Peyer's patch (tissue), 4 donors: ENCODE measurements around the gene HTR3A.

ENCODE experiments used
- CTCF ChIP-seq, 6 experiments: fragments of 450-650 bp in 4 of 6; fragments of 200-600 bp in 2 of 6; sonication (generic) in 1 of 6; IDR thresholded peaks; one replicate each; pipeline ENCODE4 v1.5.1; 2017 to 2019; ENCODE audit warnings: antibody characterized with exemption in 6 of 6, mild to moderate bottlenecking in 3 of 6, moderate library complexity in 1 of 6
- POLR2A ChIP-seq, 2 donors: fragments of 450-650 bp; IDR thresholded peaks; one replicate each; pipeline ENCODE4 v1.5.1; 2017; ENCODE audit warnings: antibody characterized with exemption in 2 of 2, mild to moderate bottlenecking in 2 of 2, moderate library complexity in 2 of 2

- TF ChIP-seq CTCF (IDR thresholded peaks at IDR 0.05) (no peak), POLR2A (IDR thresholded peaks at IDR 0.05) (no peak)
Observed at GRCh38 chr11:113974741-113975470, at the start of gene HTR3A.
